NCI-H187 treated with DMSO at 0.1 percent for 48 hours (cell line): ENCODE data around the gene TEX22.
"Not testable (repeated sequence)": the region's sequence is repeated elsewhere in the genome, so short reads cannot be mapped to it uniquely, and the experiment has no call there.

Experiments used
- DNase-seq: peaks from one replicate; lab custom pipeline; 2025; lab: John Stamatoyannopoulos, UW

The TEX22 gene, protein sequence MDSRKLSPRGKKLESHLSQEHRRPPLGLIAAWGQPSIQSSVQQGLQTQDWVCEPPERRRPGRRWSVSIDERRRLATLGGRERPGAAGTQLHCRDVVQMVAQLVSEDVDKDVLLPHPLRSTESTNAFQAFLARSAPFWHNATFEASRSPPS

DNA sequence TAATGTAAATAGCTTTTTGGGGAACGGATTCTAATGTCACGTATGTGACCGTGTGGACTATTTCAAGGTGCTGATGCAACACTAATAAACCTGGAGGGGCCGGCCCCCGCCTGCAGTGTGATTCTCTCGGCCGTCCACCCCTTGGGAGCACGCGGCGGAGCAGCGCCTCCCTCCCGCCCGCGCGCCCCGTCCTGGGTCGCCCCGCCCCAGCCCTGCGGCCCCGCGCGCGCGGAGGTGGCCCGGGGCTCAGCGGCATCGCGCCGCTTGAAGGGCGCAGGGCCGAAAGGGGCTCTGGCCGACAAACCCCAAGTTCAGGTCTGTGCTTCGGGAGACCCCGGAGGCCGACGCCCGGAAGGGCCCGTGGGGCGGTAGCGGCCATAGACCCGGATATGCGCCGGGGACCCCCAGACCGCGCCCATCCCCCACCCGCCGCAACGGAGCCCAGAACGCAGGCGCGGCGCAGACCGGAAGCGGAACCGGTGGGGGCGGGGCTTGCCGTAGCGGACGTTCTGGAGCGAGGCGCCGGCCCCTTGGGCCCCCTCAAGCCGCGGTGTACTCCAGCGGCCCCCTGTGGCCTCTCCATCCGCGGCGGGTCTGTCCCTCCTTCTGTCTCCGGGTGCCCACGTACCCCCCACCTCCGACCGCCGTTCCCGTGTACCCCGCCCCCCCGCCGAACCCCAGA lies at the start of gene TEX22:
TSS of gene TEX22 (plus strand) at position 495 of the 682 bp plus-strand sequence. CDS start 803 bp downstream, outside the sequence.
- DNase-seq, result no peak

DNA sequence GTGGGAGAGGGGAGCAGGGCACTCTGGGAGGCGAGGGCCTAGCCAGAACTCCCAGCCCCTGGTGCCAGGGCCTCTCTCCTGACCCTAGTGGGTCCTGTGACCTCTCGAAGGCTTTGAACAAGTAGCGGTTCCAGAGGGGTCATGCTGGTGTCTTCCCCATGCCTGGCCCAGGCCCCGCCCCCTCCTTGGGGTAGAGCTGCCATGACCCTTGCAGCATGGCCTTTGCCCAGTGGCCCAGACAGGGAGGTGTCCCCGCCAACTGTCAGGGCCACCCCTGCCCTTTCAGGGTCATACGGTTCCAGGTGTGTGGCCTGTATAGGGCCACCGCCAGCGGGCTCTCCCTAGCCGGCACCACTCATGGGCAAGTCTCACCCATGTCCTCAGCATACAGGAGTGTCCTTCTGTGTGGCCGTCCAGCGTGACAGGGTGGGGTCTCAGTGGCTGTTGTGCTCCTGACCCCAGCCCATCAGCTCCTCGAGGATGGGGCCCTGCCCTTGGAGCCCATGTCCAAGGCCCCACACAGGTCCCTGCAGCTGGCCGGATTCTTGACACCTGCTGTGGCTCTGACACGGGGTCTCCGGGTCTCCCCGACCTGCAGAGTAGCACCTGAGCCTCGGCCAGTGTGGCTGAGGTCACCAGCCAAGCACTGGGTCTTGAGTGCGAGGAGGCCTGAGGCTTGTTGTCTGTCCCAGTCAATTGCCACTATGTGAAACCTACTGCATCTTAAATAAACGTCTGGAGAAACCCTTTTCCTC lies 49.2 kb upstream of the TEX22 start:
- no peak for DNase-seq

DNA sequence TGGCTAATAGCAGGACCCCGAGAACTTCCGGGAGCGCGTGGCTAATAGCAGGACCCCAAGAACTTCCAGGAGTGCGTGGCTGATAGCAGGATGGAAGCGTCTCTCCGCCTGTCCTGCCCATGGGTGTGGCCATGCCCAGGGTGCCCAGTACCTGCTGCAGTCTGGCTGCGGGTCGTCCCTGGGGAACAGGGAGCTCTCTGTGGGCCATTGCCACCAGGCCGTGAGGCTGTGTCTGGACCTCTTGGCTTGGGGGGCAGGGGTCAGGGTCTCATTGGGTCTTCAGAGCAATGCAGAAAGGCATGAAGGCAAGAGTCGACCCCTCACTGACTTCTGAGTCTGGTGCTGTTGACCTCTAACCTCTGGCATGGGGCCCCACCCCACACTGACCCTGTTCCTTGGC lies 48.3 kb upstream of the TEX22 start:
- no peak for DNase-seq

DNA sequence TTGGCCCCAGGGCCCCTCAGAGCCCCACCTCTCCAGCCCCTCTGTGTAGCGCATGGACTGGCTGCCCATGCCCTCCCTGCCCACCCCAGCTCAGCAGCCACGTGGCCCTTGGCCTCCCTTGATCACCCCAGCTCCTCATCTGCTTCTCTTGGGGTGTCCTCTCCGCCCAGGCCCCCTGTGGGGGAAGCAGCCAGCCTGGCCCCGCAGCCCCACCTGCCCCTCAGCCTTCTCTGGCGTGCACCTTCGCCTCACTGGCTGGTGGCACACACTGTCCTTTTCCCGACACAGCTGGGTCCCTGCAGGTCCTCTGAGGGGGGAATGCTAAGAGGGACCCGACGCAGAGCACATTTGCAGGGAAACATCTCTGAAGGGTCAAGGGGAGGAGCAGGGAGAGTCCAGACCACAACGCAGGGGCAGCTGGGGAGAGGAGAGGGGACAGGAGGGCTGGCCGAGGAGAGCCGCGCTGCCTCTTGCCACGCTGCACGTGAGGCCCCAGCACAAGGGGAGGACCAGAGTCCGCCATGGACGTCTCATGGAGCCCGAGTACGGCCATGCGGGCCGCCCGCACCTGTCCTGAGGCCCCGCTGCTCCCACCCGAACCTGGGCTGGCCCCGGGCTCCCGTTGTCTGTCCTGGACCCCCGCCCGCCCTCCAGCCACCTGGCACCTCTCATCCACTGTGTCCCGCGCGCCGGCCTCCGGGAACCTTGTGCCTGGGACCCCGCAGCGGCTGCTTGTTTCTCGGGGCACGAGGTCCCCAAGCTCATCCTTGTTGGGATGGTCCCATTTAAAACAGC lies 47.7 kb upstream of the TEX22 start:
- no peak for DNase-seq

DNA sequence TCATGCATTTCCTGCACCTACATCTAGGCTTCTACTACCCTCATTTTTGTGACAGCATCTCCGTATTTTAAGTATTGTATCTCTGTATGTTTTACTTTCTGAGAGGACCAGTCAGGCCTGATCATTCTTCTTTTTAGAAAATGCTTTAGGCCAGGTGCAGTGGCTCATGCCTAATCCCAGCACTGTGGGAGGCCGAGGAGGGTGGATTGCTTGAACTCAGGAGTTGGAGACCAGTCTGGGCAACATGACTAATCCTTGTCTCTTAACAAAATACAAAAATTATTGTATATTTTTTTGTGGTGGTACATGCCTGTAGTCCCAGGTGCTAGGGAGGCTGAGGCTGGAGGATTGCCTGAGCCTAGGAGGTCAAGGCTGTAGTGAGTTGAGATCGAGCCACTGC lies 46.9 kb upstream of the TEX22 start:
- no peak for DNase-seq

DNA sequence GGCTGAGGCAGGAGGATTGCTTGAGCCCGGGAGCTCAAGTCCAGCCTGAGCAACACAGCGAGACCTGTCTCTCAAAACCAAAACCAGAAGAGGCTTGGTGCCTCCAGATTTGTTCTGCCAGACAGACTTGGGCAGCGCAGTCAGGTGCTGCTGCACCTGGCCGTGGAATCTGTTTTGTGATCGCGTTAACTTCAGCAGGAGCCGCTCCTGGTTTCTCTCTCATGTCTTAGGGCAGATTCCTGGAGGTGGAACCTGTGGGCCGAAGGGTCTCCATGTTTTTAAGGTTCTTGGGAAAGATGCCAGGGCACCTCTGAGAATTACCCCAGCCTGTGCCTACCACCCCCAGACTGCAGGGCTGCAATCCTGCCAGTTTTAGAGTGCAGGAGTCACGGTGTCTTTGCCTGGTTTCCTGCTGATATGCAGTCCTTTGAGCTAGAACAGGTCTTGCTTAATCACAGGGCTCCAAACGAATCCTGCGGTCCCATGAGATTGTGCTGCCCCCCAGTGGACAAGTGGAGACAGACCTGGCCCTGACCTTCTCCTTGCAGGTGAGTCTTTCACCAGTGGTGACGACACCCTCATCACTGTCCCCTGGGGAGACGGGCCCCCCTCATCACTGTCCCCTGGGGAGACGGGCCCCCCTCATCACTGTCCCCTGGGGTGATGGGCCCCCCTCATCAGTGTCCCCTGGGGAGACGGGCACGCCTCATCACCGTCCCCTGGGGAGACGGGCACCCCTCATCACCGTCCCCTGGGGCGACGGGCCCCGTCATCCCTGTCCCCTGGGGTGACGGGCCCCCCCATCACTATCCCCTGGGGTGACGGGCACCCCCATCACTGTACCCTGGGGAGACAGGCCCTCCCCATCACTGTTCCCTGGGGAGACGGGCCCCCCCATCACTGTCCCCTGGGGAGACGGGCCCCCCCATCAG lies 46.2 kb upstream of the TEX22 start:
- DNase-seq, result peak; percentile 76

DNA sequence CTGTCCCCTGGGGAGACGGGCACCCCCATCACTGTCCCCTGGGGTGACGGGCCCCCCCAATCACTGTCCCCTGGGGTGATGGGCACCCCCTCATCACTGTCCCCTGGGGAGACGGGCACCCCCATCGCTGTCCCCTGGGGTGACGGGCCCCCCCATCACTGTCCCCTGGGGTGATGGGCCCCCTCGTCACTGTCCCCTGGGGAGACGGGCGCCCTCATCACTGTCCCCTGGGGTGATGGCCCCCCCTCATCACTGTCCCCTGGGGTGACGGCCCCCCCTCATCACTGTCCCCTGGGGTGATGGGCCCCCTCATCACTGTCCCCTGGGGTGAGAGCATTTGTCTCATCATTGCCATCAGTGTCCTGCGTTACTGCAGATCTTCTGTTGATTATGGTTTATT lies 45.2 kb upstream of the TEX22 start:
- no peak for DNase-seq

DNA sequence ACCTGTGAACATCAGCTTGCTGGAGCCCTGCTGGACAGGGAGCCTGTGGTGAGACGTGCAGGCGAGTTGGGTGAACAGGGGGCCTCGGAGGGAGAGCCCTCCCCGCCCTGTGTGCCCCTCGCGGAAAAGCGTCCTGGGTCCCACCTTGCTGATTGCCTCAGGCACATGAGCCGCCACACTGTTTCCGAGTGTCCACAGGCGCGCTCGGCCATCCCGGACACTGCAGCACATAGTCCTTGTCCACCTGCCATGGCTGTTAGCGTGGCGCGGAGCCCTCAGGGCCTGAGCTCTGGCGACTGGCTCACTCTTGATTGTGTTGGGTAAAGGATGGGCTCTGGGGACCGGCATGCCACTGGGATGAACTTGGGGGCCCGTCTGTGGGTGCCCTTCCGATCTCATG lies 43.8 kb upstream of the TEX22 start:
- DNase-seq, result no peak

DNA sequence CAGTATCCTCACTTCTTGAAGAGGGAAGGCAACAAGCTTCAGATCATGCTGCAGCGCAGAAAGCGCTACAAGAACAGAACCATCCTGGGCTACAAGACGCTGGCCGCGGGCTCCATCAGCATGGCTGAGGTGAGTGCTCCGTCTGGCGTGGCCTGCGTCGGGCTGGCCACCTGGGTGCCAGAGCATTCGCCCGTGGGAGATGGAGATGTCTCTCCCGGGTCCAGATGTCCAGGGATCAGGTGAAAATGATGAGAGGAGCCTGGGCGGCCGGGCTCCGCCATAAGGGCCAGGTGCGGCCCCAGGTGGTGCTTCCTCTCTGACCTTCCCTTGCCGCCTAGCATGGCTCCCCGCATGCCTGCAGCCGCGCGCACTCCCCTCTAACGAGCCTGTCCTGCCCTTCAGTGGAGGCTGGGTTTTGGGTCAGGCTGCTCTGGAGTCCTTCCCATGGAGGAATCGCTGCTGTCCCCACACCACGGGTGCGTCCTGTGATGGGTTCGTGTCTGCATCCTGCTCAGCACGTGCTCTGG lies 43.2 kb upstream of the TEX22 start:
- no peak for DNase-seq

DNA sequence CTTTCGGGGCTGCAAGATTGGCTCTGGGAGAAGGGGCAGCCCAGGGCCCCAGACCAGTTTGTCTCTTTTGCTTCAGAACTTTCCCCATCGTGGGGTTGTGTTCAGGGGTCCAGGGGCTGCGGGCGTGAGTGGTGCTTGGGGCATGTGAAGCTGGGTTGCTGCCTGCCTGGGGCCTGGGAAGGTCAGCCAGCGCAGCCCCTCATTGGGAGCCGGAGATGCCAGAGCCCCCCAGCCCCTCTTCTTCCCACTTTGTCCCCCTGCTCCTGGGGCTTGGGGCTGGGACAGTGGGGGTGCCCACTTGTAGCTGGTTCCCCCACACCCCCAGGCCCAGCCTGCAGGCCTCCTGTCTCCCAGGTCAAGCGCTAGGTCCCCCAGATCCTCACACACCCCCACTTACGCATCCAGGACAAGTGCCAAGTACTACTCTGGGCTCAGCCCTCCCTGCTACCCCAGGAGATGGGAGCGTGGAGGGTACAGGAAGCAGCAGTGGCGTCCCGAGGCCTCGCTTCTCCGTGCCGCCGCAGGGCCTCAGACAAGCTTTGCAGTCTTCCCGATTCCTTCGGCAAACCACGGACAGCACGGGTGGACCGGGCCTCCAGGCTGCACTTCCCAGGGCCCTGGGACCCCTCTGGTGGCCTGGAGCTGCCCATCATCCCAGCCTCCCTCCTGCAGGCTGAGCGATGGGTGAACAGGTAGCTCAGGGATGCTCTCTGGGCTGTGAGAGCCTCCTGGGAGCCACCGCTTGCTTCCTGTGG lies 42.3 kb upstream of the TEX22 start:
- no peak for DNase-seq

DNA sequence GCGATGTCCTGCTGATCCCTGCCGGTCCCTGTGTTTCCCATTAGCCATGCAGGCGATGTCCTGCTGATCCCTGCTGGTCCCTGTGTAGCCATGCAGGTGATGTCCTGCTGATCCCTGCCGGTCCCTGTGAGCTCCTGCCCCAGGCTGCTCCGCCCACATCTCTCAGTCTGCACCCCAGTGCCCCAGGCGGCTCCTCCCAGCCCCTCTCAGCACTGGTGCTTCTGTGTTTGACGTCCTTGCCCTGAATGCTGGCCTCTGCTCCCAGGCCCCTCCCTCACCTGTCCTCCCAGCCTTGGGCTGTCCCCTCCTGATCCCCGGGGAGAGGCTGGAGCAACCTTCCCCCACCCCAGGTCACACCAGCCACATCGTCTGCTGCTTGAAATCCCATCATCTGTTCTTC lies 41.4 kb upstream of the TEX22 start:
- DNase-seq, result no peak

DNA sequence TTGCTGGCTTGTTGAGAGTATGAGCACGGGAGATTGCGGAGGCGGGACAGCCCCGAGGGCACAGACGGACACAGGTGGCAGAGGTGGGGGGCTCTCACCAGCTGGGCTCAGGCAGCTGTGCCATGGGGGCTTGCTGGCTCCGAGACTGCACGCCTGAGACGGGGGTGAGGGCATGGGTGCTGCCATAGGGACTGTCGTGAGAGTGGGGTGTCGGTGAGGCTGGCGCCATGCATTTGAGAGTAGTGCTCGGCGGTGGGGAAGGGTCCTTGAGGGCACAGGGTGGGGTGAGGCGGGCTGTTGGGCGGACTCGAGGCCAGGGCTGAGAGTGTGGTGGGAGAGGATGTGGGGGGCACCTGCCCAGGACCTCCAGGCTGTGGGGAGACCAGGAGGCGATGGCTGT lies 40.7 kb upstream of the TEX22 start:
- no peak for DNase-seq

DNA sequence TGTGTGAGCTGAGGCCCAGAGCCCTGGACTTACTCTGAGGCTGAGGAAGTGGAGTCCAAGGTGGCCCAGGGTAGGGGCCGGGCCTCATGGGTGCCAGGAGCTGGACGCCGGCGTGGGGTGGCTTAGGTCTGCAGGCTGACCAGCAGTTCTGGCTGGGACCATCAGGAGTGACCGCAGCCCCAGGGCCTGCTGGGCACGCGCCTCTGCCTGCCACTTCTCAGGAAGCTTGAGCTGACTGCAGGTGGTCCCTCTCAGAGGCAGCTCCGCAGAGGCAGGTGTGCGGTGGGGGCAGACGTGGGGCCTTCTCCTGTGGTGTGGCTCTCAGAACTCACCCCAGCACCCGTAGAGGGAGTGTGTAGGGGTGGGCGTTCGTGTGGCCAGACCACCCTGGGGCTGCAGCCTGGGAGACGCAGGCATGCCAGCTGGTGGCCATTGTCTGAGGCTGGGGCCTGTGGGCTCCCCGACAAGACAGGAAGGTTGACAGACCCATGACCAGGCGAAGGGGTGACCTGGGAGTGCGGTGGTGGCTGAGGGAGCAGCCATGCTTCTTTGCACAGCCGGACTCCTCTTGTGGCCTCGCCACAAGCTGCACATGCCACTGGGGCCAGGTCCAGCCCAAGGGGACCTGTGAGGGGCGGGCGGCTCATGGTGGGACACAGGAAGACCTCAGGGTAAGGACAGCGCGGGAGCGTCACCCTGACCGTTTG lies 40.0 kb upstream of the TEX22 start:
- DNase-seq, result no peak

DNA sequence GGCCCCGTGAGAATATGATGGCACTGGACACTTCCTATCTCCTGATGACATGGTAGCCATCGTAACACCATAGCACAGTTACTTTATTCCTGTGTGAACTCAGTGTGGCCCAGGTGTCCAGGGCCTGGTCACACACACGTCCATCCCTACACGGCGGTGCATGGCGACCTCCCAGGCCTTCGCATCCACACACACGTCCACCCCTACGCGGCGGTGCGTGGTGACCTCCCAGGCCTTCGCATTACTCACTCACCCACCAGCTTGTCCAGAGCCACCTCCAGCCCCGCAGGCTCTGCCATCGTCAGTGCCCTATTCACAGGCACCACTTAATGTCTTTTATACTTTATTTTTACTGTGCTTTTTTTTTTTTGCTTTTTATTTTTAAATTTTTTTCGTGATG lies 39.4 kb upstream of the TEX22 start:
- no peak for DNase-seq

DNA sequence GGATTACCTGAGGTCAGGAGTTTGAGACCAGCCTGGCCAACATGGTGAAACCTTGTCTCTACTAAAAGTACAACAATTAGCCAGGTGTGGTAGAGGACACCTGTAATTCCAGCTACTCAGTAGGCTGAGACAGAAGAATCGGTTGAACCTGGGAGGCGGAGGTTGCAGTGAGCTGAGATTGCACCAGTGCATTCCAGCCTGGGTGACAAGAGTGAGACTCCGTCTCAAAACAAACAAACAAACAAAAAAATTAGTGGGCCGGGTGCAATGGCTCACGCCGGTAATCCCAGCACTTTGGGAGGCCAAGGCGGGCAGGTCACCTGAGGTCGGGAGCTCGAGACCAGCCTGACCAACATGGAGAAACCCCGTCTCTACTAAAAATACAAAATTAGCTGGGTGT lies 36.9 kb upstream of the TEX22 start:
- DNase-seq, result not testable (repeated sequence)

DNA sequence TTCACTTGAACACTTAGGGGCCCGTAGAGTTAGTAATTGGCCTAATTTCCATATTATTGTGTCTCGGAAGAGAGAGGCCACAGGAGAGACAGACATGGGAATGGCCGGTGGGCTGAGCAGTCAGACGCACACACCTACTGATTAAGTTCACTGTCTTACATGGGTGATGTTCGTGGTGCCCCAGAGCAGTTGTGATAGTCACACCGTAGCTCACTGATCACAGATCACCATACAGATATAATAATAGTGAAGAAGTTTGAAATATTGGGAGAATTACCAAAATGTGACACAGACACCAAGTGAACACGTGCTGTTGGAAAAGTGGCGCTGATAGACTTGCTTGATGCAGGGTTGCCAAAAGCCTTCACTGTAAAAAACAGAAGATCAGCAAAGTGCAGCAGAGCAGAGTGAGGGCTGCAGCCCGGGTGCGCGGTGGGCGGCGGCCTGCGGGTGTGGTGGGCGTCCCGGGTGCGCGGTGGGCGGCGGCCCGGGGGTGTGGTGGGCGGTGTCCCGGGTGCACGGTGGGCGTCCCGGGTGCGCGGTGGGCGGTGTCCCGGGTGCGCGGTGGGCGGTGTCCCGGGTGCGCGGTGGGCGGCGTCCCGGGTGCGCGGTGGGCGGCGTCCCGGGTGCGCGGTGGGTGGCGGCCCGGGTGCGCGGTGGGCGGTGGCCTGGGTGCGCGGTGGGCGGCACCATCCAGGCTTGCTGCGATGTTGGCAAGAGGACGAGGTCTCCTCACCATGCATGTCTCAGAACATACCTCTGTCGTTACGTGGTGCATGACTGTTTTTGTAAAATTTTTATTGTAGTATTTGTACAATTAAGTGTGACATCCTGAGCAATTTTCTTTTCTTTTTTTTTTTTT lies 34.3 kb upstream of the TEX22 start:
- DNase-seq, result no peak

DNA sequence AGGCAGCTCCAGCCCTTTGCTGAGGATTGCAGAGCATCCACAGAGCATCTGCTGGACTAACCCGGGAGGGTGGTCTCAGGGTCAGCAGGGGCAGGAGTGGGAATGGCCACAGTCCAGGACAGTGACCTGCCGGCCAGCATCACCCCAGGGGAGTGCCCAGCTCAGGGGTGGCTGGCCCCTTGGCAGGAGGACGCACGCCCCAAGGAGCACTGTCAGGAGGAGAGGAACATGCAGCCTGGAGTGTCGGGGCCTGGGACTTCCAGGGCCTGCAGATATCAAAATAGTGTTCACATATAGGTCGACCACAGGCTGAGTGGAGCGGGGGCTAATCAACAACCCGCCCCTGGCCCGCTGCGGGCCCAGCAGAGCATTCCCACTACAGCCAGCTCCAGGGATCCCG lies 33.2 kb upstream of the TEX22 start:
- no peak for DNase-seq

DNA sequence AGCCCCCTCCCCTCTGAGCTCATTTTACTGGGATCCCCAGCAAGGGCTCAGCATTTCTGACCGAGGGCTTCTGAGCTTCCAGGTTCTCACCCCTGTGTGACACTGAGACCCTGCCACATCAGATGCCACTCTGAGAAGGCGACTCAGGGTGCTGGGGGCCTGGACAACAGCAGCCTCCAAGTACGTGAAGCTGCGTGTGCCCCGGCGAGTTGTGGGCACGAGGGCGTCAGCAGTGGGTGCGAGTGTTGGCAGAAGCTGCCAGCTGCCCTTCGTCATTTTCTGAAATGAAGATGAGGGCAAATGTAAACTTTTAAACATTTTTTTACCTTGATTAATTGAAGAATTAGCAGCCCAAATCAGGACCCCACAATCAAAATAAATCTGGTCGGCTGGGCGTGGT lies 32.7 kb upstream of the TEX22 start:
- DNase-seq, result no peak
